Colon (tissue), 2 donors: Measurements from ENCODE around the gene WFDC1.

Experiments
- FAIRE-seq: peaks from 2 replicates; lab custom pipeline; 2012; peaks lifted over from hg19 to GRCh38; lab: Jason Lieb, UNC
- donor health status: control.
- donor health status: control.

WFDC1 gene, protein sequence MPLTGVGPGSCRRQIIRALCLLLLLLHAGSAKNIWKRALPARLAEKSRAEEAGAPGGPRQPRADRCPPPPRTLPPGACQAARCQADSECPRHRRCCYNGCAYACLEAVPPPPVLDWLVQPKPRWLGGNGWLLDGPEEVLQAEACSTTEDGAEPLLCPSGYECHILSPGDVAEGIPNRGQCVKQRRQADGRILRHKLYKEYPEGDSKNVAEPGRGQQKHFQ

GRCh38 chr16:84294531-84295142 is at the start of gene WFDC1:
TSS of gene WFDC1 (plus strand) at chr16:84294878. CDS start at chr16:84294972, 94 bp downstream.
- no peak for FAIRE-seq

DNA sequence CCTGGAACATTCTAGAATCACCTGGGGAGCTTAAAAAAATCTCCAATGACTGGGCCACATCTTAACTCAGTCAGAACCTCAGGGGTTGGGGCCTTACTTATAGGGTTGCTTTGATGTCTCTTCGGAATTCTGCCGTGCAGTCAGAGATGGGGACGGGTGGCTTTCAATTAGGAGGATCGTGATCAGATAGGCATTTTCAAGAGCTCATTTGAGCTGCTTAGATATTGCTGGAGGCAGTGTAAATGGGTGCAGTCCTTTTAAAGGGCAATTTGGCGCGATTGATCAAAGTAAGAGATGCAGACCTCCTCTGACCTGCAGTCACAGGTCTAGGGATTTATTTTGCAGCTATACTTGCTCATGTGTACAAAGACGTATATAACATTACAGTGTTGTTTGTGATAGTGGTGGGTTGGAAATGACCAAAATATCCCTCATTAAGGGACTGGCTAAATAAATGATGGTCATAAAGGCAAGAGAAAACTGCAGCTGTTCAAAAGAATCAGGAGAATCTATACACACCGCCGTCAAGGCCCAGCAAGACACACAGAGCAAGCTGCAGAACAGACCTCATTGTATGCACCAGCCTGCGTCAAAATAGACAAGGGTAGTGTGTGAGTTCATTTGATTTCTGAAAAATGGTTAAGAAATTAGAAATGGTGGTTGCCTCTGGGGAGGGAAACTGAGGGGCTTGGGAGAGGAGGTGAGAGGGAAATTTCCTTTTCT is 48.6 kb upstream of the WFDC1 start:
- no peak for FAIRE-seq

DNA sequence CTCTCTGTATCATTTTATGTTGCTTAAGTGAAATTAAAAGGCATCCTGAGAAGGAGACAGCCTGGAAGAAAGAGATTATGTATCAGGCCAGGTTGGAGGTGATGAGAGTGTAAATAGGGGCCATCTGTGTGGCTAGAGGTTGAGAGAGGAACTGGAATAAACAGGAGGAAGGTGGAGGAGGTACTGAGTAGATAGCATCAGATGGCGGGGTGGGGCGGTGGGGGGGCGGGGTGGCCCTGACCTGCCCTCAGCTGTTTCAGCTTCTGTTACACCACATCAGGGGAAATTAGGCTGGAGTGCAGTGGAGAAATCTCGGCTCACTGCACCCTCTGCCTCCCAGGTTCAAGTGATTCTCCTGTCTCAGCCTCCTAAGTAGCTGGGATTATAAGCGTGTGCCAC is 48.0 kb upstream of the WFDC1 start:
- no peak for FAIRE-seq

GRCh38 chr16:84247331-84247730 is 47.3 kb upstream of the WFDC1 start:
- FAIRE-seq, result no peak

GRCh38 chr16:84247844-84248243 is 46.8 kb upstream of the WFDC1 start:
- no peak for FAIRE-seq

DNA sequence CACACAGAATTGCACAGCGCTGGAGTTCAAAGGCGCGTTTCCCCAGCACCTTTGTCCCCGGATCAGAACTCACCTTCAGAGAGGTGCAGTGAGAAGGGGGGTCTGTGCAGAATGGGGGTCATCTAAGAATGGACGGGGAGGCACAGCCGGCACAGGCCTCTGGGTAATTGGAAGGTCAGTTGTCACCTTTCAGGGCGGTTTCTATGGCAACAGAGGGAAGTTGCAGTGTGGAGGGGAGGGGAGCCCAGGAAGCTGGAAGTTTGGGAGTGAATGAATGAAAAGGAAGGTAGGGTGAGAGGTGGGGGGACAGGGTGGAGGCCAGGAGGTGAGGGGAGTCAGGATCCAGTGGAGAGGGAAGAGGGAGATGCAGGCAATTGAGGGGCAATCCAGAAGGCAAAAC is 42.5 kb upstream of the WFDC1 start:
- FAIRE-seq, result no peak

- no peak for FAIRE-seq
Measured at GRCh38 chr16:84253173-84253572, 41.5 kb upstream of the WFDC1 start.

DNA sequence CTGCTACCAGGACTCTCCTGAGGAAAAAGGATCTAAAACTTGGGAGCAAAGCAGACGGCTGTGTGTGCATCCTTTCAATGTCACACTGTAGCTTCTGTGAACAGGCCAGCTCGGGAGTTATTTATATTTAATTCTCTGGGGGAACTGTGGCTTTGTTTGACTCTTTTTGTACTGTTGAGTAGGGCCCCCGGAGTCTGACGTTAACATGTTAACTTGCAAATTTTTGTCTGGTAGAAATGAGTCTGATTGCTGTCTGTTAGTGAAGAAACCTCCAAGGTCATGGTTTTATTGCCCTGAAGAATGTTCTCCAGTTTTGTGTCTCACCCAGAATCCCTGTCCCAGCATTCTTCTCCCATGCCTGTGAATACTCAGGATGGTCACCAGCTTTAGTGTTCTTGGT is 40.6 kb upstream of the WFDC1 start:
- no peak for FAIRE-seq

- FAIRE-seq, result no peak
Measured at GRCh38 chr16:84255050-84255810, 39.4 kb upstream of the WFDC1 start.

- no peak for FAIRE-seq
Measured at GRCh38 chr16:84258266-84258665, 36.4 kb upstream of the WFDC1 start.

- FAIRE-seq, result no peak
Measured at GRCh38 chr16:84259691-84260090, 35.0 kb upstream of the WFDC1 start.

DNA sequence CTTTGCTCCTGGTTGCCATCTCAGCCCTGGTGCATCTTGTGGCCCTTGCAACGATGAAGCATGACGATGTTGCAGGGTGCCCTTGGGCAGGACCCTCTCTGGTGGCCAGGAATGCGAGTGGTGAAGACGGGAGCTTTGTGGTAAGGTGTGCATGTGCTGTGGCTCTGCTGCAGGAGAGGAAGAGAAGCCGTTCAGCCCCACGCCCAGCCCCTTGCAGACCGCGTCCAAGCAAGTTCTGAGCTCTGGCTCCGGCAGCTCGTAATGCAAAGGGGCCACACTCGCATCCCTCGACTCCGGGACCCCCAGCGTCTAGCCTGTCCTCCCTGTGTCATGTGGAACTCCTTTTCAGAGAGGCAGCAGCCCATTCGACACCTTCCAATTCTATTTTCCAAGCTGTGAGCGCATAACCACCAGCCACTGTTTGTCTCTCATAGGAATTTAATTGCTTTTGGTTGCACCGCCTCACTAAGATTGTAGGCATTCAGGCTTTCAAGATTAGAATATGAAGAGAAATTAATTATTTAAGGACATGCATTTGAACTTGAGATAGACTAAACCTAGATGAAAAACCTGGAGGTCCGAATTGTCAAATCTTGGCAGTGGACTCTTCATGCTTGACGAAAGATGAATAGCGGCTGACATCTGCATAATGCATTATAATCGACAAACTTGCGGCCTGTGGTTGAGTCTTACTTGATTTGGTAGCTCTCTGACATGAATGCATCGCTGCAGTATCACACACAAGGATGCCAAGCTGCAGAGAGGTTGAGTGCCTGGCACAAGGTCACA is 33.7 kb upstream of the WFDC1 start:
- no peak for FAIRE-seq

- no peak for FAIRE-seq
Measured at GRCh38 chr16:84262031-84262430, 32.6 kb upstream of the WFDC1 start.

DNA sequence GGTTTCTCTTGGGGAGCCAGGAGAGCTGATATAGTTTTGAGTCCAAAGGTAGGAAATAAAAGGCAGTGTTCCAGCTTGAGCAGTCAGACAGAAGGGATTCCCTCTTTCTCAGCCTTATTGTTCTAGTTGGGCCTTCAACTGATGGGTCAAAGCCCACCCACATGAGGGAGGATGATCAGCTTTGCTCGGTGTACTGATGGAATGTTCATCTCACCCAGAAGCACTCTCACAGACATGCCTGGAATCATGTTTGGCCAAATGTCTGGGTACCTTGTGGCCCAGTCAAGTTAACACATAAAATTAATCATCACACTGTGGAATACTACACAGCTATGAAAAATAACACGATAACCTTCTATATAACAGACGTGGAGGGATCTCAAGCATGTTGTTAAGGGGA is 31.7 kb upstream of the WFDC1 start:
- FAIRE-seq, result no peak

DNA sequence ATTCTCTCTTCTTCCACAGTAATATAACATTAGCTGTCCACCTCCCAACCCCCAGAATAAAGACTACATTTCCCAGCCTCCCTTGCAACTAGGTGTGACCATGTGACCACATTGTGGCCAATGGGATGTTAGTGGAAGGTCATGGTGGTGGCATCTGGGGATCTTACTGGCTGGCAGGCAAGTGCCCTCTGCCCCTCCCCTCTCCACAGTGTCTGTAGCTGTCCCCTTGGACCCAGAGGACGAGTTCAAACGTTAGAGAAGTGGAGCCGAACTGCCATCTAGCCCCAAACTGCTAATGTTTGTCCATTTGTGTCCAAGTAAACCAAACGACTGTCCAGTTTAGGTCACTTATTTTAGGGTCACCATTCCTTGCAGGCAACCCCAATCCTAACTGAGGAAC is 28.2 kb upstream of the WFDC1 start:
- no peak for FAIRE-seq

- no peak for FAIRE-seq
Measured at GRCh38 chr16:84267380-84267779, 27.3 kb upstream of the WFDC1 start.

GRCh38 chr16:84268291-84269040 is 26.2 kb upstream of the WFDC1 start:
- FAIRE-seq, result no peak

GRCh38 chr16:84270071-84270470 is 24.6 kb upstream of the WFDC1 start:
- FAIRE-seq, result no peak

DNA sequence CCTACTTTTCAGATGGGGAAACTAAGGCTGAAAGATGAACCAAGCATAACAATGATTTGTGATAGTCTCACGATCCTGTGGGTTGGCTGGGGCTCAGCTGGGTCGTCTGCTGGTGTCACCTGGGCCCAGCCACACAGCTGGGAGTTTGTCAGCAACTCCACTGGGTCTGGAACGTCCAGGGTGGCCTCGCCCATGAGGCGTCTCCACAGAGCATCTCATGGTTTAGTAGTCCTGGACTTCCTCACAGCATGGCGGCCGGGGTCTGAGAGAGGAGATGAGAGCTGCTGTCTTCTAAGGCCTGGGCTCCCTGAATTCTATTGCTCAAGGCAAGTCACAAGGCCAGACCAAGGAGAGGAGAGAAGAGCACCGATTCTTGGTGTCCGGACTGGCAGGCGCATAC is 24.1 kb upstream of the WFDC1 start:
- no peak for FAIRE-seq

- no peak for FAIRE-seq
Measured at GRCh38 chr16:84271037-84271436, 23.6 kb upstream of the WFDC1 start.

GRCh38 chr16:84271866-84272265 is 22.8 kb upstream of the WFDC1 start:
- FAIRE-seq, result no peak
